GM23338 (cell line): ENCODE data around the gene PPIP5K1. TPM values are rescaled to one million over a fixed set of nuclear protein-coding genes. Genes with fewer than 3 reads are reported as not detected.

Source experiments
- ATAC-seq: fragments of 200-7000 bp; cut with Tn5 transposase; 3 replicates; pipeline ENCODE4 v1.9.1; 2020
- DNase-seq: peaks from one replicate; pipeline ENCODE4 v3.0.0-alpha.2; 2015; ENCODE audit warnings: low spot score
- H2AFZ ChIP-seq: fragments of 200-600 bp; sonication (generic); 2 replicates; pipeline ENCODE4 v1.8.0; 2016; ENCODE audit warnings: antibody characterized with exemption, mild to moderate bottlenecking, moderate library complexity
- H3F3A ChIP-seq: fragments of 200-600 bp; sonication (generic); replicated peaks from 2 replicates; pipeline ENCODE4 v1.8.0; 2017; ENCODE audit warnings: antibody characterized with exemption, mixed run types, low read depth
- H3K27ac ChIP-seq: fragments of 200-600 bp; sonication (generic); 2 replicates; pipeline ENCODE4 v1.6.1; 2016; ENCODE audit warnings: low read depth
- H3K27me3 ChIP-seq: fragments of 200-600 bp; sonication (generic); 2 replicates; pipeline ENCODE4 v1.8.0; 2016; ENCODE audit warnings: mild to moderate bottlenecking, mixed run types, moderate library complexity; ENCODE audit not compliant: insufficient read depth
- H3K36me3 ChIP-seq: fragments of 200-600 bp; sonication (generic); 2 replicates; pipeline ENCODE4 v1.8.0; 2016; ENCODE audit warnings: mild to moderate bottlenecking; ENCODE audit not compliant: insufficient read depth
- H3K4me1 ChIP-seq: fragments of 200-600 bp; sonication (generic); 2 replicates; pipeline ENCODE4 v1.8.0; 2016; ENCODE audit warnings: mild to moderate bottlenecking, moderate library complexity; ENCODE audit not compliant: insufficient read depth
- H3K4me2 ChIP-seq: fragments of 200-600 bp; sonication (generic); 2 replicates; pipeline ENCODE4 v1.7.1; 2017; ENCODE audit warnings: mixed run types
- H3K4me3 ChIP-seq: fragments of 200-600 bp; sonication (generic); 2 replicates; pipeline ENCODE4 v1.6.1; 2016; ENCODE audit warnings: mixed run types
- H3K79me2 ChIP-seq: fragments of 200-600 bp; sonication (generic); replicated peaks from 2 replicates; pipeline ENCODE4 v1.8.0; 2017; ENCODE audit warnings: mild to moderate bottlenecking; ENCODE audit not compliant: insufficient read depth
- H3K9me2 ChIP-seq: fragments of 200-600 bp; sonication (generic); 2 replicates; pipeline ENCODE4 v1.8.0; 2017; ENCODE audit not compliant: insufficient read depth
- H4K20me1 ChIP-seq: fragments of 200-600 bp; sonication (generic); replicated peaks from 2 replicates; pipeline ENCODE4 v1.8.0; 2017; ENCODE audit warnings: mild to moderate bottlenecking; ENCODE audit not compliant: insufficient read depth
- H3K27ac Mint-ChIP-seq: 2 replicates; pipeline ENCODE4 v1.8.0; 2020; ENCODE audit warnings: inconsistent platforms, mild to moderate bottlenecking, moderate library complexity, mixed read lengths
- H3K27me3 Mint-ChIP-seq: 3 replicates; pipeline ENCODE4 v1.8.0; 2022; ENCODE audit warnings: low read depth, mild to moderate bottlenecking, moderate library complexity, mixed read lengths, inconsistent platforms; ENCODE audit not compliant: insufficient read depth, poor library complexity
- H3K36me3 Mint-ChIP-seq: 3 replicates; pipeline ENCODE4 v1.8.0; 2021; ENCODE audit warnings: low read depth, mild to moderate bottlenecking, inconsistent platforms, moderate library complexity, mixed read lengths
- H3K4me1 Mint-ChIP-seq: 3 replicates; pipeline ENCODE4 v1.8.0; 2020; ENCODE audit warnings: mild to moderate bottlenecking, inconsistent platforms, mixed read lengths
- H3K4me3 Mint-ChIP-seq: 3 replicates; pipeline ENCODE4 v1.8.0; 2021; ENCODE audit warnings: moderate library complexity, mild to moderate bottlenecking, inconsistent platforms, mixed read lengths
- H3K9me3 Mint-ChIP-seq: 3 replicates; pipeline ENCODE4 v1.8.0; 2020; ENCODE audit warnings: moderate library complexity, mild to moderate bottlenecking, inconsistent platforms, mixed read lengths
- CREB1 ChIP-seq: fragments of 250-450 bp; sonication (Bioruptor Pico); IDR thresholded peaks from 2 replicates; pipeline ENCODE4 v1.5.0; 2020; ENCODE audit warnings: low read depth, mild to moderate bottlenecking, moderate library complexity
- EZH2 ChIP-seq: fragments of 200-600 bp; sonication (generic); IDR thresholded peaks from one replicate; pipeline ENCODE4 v1.8.0; 2017; ENCODE audit warnings: antibody characterized with exemption, mild to moderate bottlenecking, low read depth; ENCODE audit not compliant: unreplicated experiment
- EZH2phosphoT487 ChIP-seq: fragments of 200-600 bp; sonication (generic); IDR thresholded peaks from one replicate; pipeline ENCODE4 v1.8.1; 2018; ENCODE audit warnings: antibody characterized with exemption; ENCODE audit not compliant: unreplicated experiment
- JUNB ChIP-seq: IDR thresholded peaks from one replicate; pipeline ENCODE4 v1.6.1; 2016; ENCODE audit warnings: antibody characterized with exemption; ENCODE audit not compliant: unreplicated experiment
- NANOG ChIP-seq: IDR thresholded peaks from 2 replicates; pipeline ENCODE4 v1.6.1; 2016; ENCODE audit warnings: antibody characterized with exemption, borderline replicate concordance
- POLR2AphosphoS5 ChIP-seq: IDR thresholded peaks from 2 replicates; pipeline ENCODE4 v1.6.1; 2016; ENCODE audit warnings: antibody characterized with exemption, low read depth
- STAT1 ChIP-seq: IDR thresholded peaks from one replicate; pipeline ENCODE4 v1.6.1; 2016; ENCODE audit warnings: antibody characterized with exemption; ENCODE audit not compliant: unreplicated experiment
- ZNF114 ChIP-seq: fragments of 250-450 bp; sonication (Bioruptor Pico); IDR thresholded peaks from 2 replicates; pipeline ENCODE4 v1.5.0; 2020; ENCODE audit warnings: mild to moderate bottlenecking, moderate library complexity
- ZNF331 ChIP-seq: fragments of 250-450 bp; sonication (Bioruptor Pico); IDR thresholded peaks from 2 replicates; pipeline ENCODE4 v1.5.0; 2020; ENCODE audit warnings: low read depth, mild to moderate bottlenecking, moderate library complexity
- polyA plus RNA-seq: library from polyadenylated mRNA; unstranded; fragments of >200 nt; fragmentation: Nextera tagmentation; extraction: Ambion mirVana; gene quantifications from 2 replicates; pipeline ENCODE4 v1.2.1, GENCODE V29; 2016
- total RNA-seq: library from RNA; depleted of rRNA; stranded (reverse); fragments of >200 nt; shearing (Covaris generic); gene quantifications from 2 replicates; pipeline ENCODE4 v1.2.3, GENCODE V29; 2014
- TF ChIP-seq, protein P1 (sequence below): fragments of 250-450 bp; sonication (Bioruptor Pico); IDR thresholded peaks from 2 replicates; pipeline ENCODE4 v1.5.0; 2020; ENCODE audit warnings: mild to moderate bottlenecking, moderate library complexity
- TF ChIP-seq, protein P2 (sequence below), 2 experiments: fragments of 200-600 bp in 1 of 2; sonication (generic) in 1 of 2; conservative IDR thresholded peaks; 2 replicates each; pipeline versions ENCODE4 v1.5.1 to v1.6.1; 2016 to 2017; ENCODE audit warnings: antibody characterized with exemption in 2 of 2, low read depth in 2 of 2, mild to moderate bottlenecking in 2 of 2, moderate library complexity in 1 of 2
- TF ChIP-seq, protein P3 (sequence below): IDR thresholded peaks from 2 replicates; pipeline ENCODE4 v1.6.1; 2016; ENCODE audit warnings: antibody characterized with exemption

PPIP5K1 gene
- total and polyA plus RNA-seq, 2 experiments from 2014 or later = 5.8 to 23.5 TPM

DNA sequence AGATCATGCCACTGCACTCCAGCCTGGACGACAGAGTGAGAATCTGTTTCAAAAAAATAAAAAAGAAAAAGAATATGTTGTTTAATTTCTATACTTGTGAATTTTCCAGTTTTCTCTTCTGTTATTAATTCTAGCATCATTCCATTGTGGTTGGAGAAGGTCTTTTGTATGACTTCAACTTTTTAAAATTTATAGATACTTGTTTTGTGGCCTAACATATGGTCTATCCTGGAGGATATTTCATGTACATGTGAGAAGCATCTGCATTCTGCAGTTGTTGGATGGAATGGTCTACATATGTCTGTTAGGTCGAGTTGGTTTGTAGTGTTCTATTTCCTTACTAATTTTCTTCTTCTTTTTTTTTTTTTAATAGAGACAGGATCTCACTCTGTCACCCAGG, 37.0 kb downstream of the PPIP5K1 start (continued):
- no peak for TF ChIP-seq JUNB
- no peak for TF ChIP-seq STAT1
- no peak for TF ChIP-seq EZH2phosphoT487
- TF ChIP-seq, protein P1, sequence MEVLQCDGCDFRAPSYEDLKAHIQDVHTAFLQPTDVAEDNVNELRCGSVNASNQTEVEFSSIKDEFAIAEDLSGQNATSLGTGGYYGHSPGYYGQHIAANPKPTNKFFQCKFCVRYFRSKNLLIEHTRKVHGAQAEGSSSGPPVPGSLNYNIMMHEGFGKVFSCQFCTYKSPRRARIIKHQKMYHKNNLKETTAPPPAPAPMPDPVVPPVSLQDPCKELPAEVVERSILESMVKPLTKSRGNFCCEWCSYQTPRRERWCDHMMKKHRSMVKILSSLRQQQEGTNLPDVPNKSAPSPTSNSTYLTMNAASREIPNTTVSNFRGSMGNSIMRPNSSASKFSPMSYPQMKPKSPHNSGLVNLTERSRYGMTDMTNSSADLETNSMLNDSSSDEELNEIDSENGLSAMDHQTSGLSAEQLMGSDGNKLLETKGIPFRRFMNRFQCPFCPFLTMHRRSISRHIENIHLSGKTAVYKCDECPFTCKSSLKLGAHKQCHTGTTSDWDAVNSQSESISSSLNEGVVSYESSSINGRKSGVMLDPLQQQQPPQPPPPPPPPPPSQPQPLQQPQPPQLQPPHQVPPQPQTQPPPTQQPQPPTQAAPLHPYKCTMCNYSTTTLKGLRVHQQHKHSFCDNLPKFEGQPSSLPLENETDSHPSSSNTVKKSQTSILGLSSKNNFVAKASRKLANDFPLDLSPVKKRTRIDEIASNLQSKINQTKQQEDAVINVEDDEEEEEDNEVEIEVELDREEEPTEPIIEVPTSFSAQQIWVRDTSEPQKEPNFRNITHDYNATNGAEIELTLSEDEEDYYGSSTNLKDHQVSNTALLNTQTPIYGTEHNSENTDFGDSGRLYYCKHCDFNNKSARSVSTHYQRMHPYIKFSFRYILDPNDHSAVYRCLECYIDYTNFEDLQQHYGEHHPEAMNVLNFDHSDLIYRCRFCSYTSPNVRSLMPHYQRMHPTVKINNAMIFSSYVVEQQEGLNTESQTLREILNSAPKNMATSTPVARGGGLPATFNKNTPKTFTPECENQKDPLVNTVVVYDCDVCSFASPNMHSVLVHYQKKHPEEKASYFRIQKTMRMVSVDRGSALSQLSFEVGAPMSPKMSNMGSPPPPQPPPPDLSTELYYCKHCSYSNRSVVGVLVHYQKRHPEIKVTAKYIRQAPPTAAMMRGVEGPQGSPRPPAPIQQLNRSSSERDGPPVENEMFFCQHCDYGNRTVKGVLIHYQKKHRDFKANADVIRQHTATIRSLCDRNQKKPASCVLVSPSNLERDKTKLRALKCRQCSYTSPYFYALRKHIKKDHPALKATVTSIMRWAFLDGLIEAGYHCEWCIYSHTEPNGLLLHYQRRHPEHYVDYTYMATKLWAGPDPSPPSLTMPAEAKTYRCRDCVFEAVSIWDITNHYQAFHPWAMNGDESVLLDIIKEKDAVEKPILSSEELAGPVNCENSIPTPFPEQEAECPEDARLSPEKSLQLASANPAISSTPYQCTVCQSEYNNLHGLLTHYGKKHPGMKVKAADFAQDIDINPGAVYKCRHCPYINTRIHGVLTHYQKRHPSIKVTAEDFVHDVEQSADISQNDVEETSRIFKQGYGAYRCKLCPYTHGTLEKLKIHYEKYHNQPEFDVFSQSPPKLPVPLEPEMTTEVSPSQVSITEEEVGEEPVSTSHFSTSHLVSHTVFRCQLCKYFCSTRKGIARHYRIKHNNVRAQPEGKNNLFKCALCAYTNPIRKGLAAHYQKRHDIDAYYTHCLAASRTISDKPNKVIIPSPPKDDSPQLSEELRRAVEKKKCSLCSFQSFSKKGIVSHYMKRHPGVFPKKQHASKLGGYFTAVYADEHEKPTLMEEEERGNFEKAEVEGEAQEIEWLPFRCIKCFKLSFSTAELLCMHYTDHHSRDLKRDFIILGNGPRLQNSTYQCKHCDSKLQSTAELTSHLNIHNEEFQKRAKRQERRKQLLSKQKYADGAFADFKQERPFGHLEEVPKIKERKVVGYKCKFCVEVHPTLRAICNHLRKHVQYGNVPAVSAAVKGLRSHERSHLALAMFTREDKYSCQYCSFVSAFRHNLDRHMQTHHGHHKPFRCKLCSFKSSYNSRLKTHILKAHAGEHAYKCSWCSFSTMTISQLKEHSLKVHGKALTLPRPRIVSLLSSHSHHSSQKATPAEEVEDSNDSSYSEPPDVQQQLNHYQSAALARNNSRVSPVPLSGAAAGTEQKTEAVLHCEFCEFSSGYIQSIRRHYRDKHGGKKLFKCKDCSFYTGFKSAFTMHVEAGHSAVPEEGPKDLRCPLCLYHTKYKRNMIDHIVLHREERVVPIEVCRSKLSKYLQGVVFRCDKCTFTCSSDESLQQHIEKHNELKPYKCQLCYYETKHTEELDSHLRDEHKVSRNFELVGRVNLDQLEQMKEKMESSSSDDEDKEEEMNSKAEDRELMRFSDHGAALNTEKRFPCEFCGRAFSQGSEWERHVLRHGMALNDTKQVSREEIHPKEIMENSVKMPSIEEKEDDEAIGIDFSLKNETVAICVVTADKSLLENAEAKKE (CRISPR knock-in tag) = no peak
- no peak for TF ChIP-seq NANOG
- no peak for TF ChIP-seq ZNF114 (CRISPR knock-in tag)
- no peak for TF ChIP-seq ZNF331 (CRISPR knock-in tag)
- no peak for TF ChIP-seq CREB1
- no peak for TF ChIP-seq EZH2

DNA sequence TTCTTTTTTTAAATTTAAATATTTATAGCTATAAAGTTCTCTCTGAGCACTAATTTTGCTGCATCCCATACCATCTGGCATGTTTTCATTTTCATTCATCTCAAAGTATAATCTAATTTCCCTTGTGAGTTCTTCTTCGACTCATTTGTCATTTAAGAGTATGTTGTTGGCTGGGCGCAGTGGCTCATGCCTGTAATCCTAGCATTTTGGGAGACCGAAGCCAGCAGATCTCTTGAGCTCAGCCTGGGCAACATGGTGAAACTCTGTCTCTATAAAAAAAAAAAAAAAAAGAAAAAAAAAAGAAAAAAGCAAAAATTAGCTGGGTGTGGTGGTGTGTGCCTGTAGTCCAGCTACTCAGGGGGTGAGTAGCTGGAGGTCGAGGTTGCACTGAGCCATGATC, 37.8 kb downstream of the PPIP5K1 start:
- H3K9me3 Mint-ChIP-seq = 0 out of 3 replicates have a peak, but pooled peaks cover 6% of the 10 kb centered on the region
- no peak for ATAC-seq
- no peaks in the 10 kb centered on the region for H3K79me2 ChIP-seq
- no peaks in the 10 kb centered on the region for H3K4me1 Mint-ChIP-seq
- H3K27me3 Mint-ChIP-seq = peaks cover 5% of the 10 kb centered on the region
- peaks cover 7% of the 10 kb centered on the region; the same call in 2 of the 3 replicates for H3K36me3 Mint-ChIP-seq
- no peaks in the 10 kb centered on the region for H3K9me2 ChIP-seq
- no peak for DNase-seq
- no peaks in the 10 kb centered on the region for H3K36me3 ChIP-seq
- H3F3A ChIP-seq = no peaks in the 10 kb centered on the region
- H4K20me1 ChIP-seq = no peaks in the 10 kb centered on the region
- no peak overlapping the region for H3K4me3 Mint-ChIP-seq
- no peak overlapping the region for H3K27ac Mint-ChIP-seq
- no peak overlapping the region for H3K4me3 ChIP-seq
- H3K27me3 ChIP-seq = no peaks in the 10 kb centered on the region
- no peak overlapping the region for H3K4me2 ChIP-seq
- no peaks in the 10 kb centered on the region for H3K4me1 ChIP-seq
- H3K27ac ChIP-seq = no peak overlapping the region
- H2AFZ ChIP-seq = no peak overlapping the region
- TF ChIP-seq, protein P2, sequence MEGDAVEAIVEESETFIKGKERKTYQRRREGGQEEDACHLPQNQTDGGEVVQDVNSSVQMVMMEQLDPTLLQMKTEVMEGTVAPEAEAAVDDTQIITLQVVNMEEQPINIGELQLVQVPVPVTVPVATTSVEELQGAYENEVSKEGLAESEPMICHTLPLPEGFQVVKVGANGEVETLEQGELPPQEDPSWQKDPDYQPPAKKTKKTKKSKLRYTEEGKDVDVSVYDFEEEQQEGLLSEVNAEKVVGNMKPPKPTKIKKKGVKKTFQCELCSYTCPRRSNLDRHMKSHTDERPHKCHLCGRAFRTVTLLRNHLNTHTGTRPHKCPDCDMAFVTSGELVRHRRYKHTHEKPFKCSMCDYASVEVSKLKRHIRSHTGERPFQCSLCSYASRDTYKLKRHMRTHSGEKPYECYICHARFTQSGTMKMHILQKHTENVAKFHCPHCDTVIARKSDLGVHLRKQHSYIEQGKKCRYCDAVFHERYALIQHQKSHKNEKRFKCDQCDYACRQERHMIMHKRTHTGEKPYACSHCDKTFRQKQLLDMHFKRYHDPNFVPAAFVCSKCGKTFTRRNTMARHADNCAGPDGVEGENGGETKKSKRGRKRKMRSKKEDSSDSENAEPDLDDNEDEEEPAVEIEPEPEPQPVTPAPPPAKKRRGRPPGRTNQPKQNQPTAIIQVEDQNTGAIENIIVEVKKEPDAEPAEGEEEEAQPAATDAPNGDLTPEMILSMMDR (conservative IDR thresholded peaks at IDR 0.05; ENCODE audit: low read depth in 2 of 2) = no peak
- TF ChIP-seq CREB1 = no peak
- TF ChIP-seq POLR2AphosphoS5 = no peak
- TF ChIP-seq, protein P3, sequence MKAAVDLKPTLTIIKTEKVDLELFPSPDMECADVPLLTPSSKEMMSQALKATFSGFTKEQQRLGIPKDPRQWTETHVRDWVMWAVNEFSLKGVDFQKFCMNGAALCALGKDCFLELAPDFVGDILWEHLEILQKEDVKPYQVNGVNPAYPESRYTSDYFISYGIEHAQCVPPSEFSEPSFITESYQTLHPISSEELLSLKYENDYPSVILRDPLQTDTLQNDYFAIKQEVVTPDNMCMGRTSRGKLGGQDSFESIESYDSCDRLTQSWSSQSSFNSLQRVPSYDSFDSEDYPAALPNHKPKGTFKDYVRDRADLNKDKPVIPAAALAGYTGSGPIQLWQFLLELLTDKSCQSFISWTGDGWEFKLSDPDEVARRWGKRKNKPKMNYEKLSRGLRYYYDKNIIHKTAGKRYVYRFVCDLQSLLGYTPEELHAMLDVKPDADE = no peak
- TF ChIP-seq STAT1 = no peak
- TF ChIP-seq NANOG = no peak
- TF ChIP-seq ZNF331 (CRISPR knock-in tag) = no peak
- TF ChIP-seq EZH2phosphoT487 = no peak
- TF ChIP-seq EZH2 = no peak
